CD4-positive, alpha-beta T cell treated with Interferon alpha-2 for 1 hour (primary cell): ENCODE data around the gene CLEC14A.

Experiments used
- DNase-seq, 2 donors: peaks; one replicate each; pipeline ENCODE4 v3.0.0-alpha.2; 2020 to 2022

The CLEC14A gene

DNA sequence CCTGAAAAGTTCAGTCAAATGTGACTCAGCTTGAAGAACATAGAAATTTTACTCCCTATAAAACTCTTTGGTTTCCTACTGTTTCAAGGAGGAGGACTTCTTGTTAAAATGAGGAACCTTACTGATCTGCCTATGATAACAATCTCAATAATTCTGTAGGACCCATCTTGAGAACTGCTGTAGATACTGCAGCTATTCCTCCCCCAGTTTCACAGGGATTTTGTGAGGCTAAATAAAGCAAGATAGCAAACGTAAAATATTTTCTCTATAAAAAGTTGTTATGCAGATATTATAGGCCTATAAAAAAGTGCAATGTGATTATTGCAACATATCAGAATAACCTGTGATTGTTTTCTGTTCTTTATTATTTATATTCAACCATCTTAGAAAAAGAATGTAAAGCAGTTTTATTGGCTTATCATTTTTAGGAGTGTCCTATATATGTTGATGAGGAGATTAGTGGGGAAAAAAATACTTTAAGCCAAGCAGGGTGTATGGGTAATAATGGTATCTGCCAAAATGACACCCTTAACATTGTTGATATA, 12.1 kb downstream of the CLEC14A start:
- DNase-seq = no peak

DNA sequence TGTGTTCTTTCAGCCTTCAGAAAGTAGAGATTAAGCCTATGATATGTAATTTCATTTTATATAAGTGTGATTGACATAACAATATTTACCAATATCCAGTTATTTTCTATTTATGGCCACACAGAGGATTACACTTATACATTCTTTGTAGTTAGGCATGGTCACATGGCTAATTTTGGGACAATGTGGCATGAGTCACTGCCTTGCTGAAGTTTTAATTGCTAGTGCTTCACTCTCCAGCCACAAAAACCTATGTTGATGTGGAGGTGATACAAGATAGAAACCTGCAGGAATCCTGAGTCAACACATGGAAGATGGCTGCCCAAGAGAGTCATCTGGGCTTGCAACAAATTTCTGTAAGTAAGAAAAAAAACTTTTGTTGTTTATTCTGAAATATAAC, 17.0 kb downstream of the CLEC14A start:
- no peak for DNase-seq

DNA sequence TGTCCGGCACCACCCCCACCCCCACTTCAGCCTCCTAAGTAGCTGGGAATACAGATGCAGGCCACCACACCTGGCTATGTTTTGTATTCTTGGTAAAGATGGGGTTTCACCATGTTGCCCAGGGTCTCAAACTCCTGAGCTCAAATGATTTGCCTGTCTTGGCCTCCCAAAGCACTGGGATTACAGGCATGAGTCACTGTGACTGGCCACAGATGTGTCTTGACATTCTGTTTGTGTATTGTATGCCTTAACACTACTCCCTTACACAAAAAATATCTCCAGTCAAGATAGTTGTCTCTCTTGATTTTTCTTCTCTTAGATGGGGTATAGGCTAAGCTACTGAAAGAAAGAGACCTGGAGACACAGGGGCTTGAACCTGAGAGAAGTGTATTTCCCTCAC, 17.6 kb downstream of the CLEC14A start:
- no peak for DNase-seq

DNA sequence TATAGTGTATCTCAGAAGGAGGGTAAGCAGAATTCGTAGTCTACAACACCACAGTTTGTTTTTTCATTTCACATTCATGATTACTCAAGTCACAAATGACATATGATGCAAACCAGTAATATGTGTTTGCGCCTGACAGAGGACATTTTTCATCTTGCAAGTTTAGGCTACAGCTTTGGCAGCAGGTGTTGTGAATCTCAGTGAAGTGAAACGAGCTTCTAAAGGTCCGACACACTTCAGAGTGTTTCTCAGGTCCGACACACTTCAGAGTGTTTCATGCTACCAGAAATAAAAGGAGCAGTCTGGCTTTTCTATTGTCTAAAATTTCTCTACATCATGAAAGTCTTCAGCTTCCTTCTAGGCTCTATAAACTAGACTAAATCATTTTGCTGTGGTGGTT, 22.7 kb downstream of the CLEC14A start:
- no peak for DNase-seq

DNA sequence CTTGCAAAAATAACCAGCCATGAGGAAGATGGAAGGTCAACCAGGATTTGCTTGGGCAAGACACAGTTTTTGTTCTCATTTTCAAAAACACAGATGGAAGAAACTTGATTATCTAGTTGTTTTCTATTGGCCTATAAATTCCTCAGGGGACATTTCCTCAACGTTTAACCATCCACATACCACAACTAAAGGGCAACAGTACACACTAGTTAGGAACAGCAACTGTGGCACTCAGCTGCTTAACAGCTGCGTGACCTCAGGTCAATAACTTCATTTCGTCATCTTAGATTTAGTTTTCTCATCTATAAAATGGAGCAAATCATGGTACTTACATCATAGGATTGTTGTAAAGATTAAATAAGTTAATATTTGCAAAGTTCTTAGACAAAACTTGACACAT, 29.5 kb downstream of the CLEC14A start:
- no peak for DNase-seq

DNA sequence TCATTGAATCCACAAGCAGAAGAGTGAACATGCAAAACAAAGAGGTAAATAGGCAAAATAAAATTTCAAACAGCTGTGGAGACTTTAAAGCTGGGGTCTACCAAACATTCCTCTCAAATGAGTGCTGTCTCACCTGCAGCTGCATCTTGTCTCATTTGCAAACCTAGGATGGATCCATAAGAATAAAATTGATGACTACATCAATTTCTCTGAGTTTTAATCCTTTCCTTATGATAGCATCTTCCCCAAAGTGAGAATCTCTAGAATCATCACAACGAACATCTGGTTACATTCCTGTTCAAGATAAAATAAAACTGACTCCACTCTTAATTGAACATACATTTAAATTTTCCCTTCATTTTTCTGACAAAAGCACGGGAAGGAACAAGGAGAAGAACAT, 29.9 kb downstream of the CLEC14A start:
- no peak for DNase-seq

DNA sequence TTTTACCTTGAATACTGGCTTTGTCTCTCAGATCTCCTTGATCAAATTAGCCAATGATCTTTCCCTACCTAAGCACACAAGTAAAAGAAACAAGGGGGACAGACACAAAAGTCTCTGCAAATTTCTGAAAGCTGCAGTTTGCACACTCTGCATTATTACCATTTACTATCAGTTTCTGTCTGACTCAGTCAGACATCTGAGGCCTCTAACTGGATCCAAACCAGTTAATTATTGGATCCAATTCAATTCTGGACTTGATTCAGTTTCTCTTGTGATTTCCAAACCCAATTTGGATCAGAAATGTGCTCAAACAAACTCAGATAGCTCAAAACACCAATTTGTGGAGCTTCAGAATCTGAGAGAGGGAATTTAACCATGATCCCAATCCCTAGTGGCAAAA, 31.6 kb downstream of the CLEC14A start:
- no peak for DNase-seq

DNA sequence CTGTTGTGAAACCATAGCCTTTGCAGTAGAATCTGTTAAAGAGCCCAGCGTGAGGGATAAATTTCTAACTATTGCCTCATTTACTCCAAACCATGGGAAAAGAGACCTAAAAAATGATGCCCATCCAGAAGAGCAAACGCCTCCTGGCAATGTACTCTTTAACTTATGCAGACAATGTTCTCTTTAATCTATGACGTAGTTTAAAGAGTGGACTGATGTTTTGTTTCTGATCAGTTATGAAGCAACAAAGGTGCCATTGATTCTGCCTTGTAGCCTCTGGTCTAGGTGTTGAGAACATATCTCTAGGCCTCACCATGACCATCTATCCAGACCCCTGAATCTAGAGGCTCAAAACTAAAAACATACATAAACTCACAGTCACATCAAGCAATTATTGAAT, 34.8 kb downstream of the CLEC14A start:
- DNase-seq = no peak

DNA sequence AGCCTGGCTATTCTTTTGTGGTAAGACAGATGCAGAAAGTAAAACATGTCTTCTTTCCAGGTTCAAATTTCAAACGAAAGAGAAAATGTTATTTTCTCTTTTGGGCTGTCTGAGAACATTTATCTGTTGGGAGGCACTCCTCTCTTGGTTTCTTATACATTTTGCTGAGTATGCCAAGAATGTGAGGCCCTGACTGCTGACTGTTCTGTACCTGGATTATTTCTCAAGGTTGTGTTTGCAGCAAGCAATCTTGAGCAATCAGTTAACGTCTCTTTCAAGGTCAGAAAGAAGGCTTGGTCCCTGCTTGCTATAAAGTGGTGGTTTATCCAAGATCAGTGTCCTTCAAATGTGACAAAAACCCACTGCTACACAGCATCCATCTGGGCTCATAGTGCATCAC, 38.3 kb downstream of the CLEC14A start:
- DNase-seq = no peak

DNA sequence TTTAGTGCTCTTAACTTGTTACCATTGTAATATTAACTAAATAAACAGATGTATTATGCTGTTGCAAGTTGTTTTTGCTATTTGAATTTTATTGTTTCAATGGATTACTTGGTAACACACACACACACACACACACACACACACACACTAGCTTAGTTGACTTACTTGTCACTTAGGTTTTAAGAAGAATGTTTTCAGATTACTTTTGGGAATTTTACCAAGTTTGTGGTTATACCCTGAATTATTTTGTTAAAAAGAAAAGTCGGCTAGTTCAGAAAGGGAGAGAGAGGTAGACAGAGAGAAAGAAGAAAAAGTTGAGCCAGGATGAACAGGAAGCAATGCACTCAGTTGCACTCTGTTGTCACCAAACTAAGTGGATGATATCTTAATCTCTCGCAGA, 42.9 kb downstream of the CLEC14A start:
- no peak for DNase-seq

DNA sequence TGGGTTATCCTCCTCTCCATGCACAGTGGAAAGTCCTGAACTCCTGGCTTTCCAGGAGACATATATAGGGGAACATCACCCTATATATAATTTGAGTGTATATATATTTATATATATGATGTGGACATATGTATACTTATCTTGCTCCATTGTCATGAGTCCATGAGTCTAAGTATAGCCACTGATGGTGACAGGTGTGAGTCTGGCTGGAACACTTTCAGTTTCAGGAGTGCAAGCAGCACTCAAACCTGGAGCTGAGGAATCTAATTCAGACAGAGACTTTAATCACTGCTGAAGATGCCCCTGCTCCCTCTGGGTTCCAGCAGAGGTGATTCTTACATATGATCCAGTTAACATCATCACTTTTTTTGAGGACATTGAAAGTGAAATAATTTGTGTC, 43.8 kb downstream of the CLEC14A start:
- DNase-seq = no peak

DNA sequence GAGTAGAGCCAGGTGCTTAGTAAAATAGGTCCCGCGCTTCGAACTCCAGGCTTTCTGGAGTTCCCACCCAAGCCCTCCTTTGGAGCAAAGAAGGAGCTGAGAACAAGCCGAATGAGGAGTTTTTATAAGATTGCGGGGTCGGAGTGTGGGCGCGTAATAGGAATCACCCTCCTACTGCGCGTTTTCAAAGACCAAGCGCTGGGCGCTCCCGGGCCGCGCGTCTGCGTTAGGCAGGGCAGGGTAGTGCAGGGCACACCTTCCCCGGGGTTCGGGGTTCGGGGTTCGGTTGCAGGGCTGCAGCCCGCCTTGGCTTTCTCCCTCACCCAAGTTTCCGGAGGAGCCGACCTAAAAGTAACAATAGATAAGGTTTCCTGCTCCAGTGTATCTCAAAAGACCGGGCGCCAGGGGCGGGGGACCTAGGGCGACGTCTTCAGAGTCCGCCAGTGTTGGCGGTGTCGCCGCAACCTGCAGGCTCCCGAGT, 44.6 kb downstream of the CLEC14A start:
- DNase-seq = no peak

DNA sequence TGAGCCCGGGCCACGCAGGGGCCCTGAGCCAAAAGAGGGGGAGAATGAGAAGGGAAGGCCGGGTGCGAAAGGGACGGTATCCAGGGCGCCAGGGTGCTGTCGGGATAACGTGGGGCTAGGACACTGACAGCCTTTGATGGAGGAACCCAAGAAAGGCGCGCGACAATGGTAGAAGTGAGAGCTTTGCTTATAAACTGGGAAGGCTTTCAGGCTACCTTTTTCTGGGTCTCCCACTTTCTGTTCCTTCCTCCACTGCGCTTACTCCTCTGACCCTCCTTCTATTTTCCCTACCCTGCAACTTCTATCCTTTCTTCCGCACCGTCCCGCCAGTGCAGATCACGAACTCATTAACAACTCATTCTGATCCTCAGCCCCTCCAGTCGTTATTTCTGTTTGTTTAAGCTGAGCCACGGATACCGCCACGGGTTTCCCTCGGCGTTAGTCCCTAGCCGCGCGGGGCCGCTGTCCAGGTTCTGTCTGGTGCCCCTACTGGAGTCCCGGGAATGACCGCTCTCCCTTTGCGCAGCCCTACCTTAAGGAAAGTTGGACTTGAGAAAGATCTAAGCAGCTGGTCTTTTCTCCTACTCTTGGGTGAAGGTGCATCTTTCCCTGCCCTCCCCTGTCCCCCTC, 45.2 kb downstream of the CLEC14A start:
- DNase-seq = no peak

DNA sequence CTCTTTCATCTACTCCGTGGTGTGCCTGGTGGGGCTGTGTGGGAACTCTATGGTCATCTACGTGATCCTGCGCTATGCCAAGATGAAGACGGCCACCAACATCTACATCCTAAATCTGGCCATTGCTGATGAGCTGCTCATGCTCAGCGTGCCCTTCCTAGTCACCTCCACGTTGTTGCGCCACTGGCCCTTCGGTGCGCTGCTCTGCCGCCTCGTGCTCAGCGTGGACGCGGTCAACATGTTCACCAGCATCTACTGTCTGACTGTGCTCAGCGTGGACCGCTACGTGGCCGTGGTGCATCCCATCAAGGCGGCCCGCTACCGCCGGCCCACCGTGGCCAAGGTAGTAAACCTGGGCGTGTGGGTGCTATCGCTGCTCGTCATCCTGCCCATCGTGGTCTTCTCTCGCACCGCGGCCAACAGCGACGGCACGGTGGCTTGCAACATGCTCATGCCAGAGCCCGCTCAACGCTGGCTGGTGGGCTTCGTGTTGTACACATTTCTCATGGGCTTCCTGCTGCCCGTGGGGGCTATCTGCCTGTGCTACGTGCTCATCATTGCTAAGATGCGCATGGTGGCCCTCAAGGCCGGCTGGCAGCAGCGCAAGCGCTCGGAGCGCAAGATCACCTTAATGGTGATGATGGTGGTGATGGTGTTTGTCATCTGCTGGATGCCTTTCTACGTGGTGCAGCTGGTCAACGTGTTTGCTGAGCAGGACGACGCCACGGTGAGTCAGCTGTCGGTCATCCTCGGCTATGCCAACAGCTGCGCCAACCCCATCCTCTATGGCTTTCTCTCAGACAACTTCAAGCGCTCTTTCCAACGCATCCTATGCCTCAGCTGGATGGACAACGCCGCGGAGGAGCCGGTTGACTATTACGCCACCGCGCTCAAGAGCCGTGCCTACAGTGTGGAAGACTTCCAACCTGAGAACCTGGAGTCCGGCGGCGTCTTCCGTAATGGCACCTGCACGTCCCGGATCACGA, 46.0 kb downstream of the CLEC14A start:
- no peak for DNase-seq

DNA sequence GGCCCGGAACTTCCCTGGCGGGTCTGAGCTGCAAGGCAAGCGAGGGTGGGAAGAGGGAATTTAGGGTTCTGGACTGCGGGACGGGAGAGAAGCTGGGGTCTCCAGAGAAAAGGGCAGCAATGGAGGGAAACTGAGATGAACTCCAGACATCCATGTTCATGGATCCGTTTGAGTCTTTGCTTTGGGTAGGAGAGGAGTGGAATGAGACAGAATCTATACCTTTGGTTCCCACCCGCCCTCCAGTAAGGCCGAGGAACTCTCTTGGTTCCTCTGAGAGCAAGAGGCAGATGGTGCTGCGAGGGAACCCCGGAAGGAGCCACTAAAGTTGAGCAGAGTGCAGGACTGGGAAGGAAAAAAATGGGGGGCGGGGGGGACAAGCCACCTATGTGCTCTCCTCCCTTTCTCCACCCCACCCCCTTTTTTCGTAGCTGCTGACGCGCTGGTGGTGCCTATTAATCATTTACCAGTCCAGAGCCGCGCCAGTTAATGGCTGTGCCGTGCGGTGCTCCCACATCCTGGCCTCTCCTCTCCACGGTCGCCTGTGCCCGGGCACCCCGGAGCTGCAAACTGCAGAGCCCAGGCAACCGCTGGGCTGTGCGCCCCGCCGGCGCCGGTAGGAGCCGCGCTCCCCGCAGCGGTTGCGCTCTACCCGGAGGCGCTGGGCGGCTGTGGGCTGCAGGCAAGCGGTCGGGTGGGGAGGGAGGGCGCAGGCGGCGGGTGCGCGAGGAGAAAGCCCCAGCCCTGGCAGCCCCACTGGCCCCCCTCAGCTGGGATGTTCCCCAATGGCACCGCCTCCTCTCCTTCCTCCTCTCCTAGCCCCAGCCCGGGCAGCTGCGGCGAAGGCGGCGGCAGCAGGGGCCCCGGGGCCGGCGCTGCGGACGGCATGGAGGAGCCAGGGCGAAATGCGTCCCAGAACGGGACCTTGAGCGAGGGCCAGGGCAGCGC, 47.0 kb downstream of the CLEC14A start:
- no peak for DNase-seq

DNA sequence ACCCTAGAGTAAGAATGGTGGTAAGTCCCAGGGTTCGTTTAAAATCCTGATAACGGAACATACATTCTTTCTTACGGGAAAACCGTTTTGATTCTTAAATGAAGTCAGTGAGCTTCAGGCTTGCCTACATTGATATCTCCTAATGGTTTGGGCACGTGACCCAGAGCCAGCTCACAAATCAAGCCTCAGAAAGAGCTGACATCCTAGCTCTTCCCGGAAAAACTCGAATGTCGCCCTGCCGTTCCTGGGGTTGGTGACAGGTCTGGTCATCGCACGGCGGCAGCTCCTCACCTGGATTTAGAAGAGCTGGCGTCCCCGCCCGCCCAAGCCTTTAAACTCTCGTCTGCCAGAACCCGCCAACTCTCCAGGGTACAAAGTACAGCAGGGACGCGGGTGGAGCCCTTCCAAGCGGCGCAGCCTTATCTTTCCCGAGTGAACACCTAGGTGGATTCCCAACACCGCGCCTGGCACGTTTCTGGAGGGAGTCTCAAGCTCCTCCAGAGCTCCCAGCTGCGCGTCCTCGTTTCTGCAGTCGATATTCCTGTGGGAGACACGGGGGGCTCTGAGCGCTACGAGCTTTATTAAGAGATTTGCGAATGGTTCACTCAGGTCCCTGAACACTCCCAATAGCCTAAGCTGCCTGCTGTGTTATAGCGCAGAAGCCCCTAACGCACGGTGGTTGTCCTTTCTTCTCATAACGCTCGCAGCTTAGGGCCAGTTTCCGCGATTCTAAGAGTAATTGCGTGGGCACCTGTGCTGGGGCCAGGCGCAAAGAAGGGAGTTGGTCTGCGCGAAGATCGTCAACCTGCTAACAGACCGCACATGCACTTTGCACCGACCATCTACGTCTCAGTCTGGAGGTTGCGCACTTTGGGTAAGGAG, 47.9 kb downstream of the CLEC14A start, which contains the start of gene SSTR1:
Gene SSTR1, plus strand, starts transcription at position 169 of the 882 bp plus-strand sequence. CDS start 1,486 bp downstream, outside the sequence.
- DNase-seq = no peak

DNA sequence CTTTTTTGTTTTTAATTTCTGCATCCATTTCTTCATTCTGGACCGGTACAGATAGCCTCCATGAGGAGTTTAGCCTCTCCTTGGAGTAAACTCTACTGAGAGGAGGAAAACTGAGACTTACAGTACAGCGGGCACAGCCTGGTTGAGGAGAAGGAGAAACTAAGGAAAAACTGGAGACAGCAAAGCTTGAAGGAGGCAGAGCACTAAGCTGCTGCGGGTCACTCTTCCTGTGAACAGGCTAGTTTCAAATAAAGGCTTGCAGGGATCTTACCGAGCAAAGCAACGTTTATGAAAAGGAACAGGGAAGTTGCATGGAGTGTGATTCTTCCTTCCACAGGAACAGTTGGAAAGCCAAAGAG, 48.5 kb downstream of the CLEC14A start:
- DNase-seq = no peak

DNA sequence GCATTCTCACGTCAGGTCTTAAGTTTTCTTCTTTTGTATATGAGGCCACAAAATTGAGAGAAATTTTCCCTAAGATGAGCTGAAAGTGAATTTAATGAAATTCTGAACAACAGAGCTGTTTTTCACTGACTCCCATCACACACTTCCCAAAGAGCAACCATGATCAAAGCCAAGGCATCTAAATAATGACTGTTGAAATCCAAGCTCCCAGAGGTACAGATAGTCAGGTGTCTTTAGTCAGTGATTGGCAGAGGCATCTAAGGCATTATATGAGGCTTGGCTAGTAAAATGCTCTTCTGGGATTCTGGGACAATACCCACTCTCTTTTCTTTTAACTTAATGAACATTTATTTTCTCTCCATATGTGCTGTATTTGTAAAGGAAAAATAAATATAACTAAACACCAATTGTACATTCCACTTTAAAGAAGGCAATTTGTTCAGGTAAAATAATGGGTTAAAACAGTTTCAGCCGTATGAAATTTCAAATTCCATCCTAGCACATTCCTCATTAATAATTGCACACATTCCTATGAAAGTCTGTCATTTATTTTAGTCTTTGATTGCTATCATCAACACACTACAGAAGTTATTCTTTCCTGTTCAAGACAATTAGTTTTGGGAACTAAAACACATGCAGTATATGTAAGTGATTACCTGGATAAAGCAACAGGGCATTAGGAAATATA, 49.1 kb downstream of the CLEC14A start:
- DNase-seq = no peak

DNA sequence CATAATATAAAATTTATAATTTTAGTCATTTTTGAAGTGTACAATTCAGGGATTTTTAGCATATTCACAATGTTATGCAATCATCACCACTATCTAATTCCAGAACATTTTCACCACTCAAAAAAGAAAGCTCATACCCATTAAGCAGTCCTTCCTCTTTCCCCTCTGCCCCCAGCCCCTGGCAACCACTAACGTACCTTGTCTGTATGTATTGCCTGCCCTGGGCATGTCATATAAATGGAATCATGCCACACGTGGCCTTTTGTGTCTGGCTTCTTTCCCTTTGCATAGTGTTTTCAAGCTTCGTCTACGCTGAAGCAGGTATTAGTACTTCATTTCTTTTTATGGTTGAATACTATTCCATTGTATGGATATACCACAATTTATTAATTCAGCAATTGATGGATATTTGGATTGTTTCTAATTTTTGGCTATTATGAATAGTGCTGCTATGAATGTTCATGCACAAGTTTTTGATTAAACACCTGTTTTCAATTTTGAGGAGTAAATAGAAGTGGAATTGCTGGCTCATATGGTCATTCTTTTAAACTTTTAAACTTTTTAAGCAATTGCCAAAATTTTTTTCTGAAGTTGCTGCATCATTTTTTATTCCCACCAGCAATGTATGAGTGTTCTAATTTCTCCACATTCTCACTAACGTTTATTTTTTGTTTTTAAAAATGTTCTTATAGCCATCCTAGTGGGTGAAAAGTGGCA, 49.8 kb downstream of the CLEC14A start:
- DNase-seq = no peak

DNA sequence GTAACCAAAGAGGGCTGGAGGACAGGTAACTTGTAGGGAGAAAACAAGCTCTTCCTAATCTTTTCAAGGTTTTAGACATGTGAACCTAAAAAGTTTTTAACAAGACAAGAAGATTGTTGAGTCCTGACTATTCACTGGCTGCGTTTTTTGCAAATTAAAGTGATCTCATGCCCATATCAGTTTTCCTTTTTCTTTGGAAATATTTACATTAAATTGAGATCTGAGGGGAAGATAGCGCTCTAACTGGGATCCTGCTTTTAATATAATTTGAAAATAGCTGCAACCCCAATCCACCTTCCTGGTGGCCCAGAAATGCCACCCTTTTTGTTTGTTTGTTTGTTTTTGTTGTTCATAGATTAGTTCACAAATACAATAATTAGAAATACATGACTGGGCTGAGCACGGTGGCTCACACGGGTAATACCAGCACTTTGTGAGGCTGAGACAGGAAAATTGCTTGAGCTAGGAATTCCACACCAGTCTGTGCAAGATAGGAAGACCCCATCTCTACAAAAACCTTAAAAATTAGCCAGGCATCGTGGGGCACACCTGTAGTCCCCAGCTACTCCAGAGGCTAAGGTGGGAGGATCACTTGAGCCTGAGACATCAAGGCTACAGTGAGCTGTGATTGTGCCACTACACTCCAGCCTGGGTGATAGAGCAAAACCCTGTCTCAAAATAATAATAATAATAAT, 50.6 kb downstream of the CLEC14A start:
- DNase-seq = no peak
